HG03558 (cell line): Measurements from ENCODE around the gene OBP2B.
"Not testable (repeated sequence)": the region's sequence is repeated elsewhere in the genome, so short reads cannot be mapped to it uniquely, and the experiment has no call there.

Source experiments
- ATAC-seq: cut with Tn5 transposase; IDR thresholded peaks from one replicate; pipeline ENCODE4 v1.9.1; 2021; ENCODE audit warnings: moderate number of reproducible peaks; ENCODE audit not compliant: unreplicated experiment; ENCODE audit errors: extremely low read depth

OBP2B gene, protein sequence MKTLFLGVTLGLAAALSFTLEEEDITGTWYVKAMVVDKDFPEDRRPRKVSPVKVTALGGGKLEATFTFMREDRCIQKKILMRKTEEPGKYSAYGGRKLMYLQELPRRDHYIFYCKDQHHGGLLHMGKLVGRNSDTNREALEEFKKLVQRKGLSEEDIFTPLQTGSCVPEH

DNA sequence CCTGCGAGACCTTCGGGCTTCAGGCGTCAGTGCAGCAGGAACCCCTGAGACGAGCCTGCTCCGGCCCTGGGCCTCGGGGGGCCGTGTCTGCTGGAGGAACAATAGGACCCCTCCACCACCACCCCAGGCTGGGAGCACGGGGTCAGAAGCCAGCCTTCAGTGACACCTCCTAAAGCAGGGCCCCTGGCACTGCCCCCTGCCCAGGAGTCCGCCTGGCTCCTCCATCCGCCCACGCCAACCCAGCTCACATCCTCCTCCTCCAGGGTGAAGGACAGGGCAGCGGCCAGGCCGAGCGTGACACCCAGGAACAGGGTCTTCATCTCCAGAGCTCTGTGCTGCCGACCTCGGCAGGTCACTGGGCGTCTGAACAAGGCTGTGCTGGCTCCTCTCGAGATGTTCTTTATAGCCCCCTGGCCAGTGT lies at the start of gene OBP2B:
Gene OBP2B, minus strand, starts transcription at position 371 of the 421 bp plus-strand sequence. Its CDS starts 51 bp downstream, at position 320.
- ATAC-seq: not testable (repeated sequence)

DNA sequence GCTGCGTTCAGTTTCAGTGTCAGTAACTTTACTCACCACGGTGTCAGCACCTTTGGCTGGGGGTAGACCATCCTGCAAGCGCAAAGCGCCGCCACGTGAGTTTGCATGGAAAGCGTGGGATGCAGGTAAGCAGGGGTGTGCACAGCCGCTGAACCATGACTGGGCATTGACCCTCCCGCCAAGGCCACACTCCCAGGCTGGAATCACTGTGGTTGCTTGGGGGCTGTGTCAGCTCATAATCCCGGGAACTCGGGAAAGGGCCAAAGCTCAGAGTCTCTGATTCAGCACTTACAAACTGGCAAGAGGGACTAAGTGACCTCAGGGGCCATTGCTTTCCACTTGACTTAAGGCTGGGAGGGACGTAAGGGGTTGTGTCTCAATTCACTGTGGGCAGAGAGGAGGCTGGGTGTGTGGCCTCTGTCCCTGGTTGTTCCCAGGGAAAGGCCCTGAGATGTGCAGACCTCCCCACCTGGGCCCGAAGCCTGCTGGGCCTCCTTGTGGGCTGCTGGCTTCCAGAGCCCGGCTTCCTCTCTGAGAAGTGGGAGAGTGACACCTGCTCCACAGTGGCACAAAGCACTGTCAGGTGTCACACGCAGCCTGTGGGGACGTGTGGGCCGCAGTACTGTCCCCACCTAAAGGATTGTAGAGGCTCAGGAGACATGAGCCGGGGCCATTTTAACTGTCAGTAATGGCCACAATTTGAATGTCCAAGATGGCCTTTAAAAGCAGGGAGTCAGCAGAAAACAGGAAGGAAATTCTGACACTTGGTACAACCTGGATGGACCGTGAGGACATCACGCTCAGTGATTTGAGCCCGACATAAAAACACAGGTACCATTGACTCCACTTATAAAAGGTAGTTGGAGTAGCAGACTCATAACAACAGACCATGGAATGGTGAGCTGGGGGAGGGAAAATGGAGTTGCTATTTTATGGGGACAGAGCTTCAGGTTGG lies 49.3 kb upstream of the OBP2B start:
- no peak for ATAC-seq

DNA sequence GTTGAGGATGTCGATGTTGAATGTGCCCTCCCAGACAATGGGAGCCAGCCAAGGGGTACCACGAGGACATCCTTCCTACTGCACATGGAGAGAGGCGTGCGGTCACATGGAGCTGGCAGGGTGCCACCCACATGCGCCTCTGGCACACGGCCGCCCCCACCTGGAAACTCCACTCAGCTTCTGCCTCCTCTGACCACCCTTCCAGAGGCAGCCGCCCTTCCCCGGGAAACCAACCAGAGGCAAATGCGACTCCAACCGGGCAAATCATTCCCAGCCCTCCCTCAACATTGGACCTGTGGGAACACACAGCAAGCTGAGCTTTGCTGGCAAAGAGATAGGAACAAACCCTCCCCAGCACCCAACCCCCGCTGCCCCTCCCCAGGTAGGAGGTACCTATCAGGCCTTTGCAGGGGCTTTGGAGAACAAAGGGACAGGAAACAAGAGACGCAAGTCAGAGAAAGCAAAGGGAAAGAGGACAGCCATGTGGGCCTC lies 48.5 kb upstream of the OBP2B start:
- no peak for ATAC-seq

DNA sequence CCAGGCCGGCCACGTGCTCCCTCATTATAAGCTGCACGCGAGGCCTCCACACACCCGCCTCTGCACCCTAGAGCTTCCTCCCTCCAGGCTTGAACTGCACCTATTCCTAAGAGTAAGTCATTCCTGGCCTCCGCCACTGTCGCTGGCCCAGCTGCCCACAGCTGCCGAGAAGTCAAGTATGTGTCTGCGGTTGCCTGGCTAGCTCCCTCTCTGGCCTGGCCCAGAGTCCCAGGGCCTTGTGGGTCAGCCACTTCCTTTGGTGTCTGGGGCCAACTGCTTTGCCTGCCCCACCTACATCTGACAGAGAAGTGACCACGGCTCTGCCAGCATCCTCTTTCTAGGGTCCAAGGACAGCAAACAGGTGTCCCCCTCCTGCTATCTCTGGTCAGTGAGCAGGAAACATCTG lies 47.6 kb upstream of the OBP2B start:
- ATAC-seq: no peak

DNA sequence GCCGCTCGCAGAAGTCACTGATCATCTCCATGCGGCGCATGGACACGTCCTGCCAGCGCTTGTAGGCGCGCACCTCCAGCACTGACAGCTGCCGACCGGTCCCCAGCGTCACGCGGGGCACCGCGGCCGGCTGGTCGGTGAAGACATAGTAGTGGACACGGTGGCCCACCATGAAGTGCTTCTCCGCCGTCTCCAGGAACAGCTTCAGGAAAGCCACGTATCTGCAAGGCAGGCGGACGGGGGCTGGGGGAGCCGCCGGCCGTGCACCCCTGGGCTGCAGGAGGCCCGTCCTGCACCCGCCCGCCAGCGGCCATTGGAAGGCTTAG lies 47.0 kb upstream of the OBP2B start:
- ATAC-seq: no peak

DNA sequence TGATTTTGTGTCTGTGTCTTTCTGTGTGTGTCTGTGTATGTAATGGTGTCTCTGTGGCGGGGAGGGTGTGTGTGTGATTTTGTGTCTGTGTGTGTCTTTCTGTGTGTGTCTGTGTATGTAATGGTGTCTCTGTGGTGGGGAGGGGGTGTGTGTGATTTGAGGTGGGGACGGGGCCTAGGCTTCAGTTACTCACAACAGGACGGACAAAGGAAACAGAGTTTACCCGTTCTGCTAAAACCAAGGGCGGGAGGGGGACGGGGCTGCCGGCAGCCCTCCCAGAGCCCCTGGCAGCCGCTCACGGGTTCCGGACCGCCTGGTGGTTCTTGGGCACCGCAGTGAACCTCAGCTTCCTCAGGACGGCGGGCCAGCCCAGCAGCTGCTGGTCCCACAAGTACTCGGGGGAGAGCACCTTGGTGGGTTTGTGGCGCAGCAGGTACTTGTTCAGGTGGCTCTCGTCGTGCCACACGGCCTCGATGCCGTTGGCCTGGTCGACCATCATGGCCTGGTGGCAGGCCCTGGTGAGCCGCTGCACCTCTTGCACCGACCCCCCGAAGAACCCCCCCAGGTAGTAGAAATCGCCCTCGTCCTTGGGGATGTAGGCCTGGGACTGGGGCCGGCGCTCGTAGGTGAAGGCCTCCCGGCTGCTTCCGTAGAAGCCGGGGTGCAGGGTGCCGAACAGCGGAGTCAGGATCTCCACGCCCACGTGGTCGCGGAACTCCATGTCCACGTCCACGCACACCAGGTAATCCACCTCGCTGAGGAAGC lies 46.5 kb upstream of the OBP2B start:
- ATAC-seq: no peak

DNA sequence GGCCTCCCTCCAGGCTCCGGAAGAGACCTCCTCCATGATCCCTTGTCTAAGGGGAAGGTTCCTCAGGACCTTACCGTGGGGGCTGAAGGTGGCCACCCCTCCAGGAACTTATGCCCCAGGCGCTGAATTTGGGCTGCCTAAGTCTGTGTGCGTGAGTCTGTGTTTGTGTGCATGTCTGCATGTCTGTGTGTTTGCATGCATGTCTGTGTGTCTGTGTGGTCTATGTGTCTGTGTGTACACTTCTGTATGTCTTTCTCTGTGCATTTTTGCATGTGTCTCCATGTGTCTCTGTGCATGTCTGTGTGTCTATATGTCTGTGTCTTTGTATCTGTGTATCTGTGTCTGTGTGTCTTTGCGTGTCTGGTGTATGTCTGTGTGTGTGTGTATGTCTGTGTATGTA lies 45.4 kb upstream of the OBP2B start:
- ATAC-seq: no peak

DNA sequence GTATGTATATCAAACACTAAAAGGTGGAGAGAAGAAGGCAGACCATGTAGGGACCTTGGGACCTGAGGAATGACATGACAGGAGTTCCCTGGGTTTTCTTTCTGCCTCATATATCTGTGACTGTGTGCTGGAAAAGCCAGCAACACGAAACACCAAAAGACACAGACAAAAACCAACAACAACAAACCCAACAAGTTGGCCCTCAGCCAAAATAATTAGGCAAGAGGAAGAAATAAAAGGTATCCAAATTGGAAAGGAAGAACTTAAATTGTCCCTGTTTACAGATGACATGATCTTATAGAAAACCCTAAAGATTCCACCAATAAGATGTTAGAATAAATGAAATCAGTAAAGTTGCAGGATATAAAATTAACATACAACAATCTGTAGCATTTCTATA lies 44.2 kb upstream of the OBP2B start:
- ATAC-seq: no peak

DNA sequence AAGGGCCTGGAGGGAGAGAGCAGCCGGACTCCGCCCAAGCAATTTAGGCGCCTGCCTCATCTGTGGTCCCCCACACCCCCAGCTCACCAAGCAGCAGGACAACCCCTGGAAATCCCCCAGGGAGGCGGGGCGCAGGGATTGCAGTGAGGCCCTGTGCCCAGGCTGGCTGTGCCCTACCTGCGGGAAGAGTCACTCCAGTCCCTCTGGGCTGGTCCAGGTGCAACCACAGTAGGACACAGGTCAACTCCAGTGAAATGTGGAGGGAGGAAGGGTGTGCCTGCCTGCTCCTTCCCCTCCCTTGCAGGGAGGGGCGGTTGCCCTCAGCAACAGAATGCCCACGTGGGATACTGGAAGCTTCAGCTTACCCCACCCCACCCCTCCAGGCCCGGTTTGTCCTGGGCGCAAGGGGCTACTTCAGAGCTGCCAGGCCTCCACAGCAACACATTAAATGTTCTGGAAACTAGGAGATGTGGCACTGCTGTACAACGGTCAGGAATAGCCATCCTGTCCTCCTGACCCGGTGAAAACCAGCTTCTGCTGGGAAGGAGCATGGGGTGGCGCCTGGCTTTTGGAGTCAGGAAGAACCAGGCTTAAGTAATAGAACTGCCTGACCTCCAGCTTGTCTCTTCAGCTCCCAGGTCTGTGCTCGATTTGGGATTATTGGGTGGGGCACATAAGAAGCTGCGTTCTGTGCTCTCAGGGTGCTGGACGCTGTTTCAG lies 43.4 kb upstream of the OBP2B start:
- no peak for ATAC-seq

DNA sequence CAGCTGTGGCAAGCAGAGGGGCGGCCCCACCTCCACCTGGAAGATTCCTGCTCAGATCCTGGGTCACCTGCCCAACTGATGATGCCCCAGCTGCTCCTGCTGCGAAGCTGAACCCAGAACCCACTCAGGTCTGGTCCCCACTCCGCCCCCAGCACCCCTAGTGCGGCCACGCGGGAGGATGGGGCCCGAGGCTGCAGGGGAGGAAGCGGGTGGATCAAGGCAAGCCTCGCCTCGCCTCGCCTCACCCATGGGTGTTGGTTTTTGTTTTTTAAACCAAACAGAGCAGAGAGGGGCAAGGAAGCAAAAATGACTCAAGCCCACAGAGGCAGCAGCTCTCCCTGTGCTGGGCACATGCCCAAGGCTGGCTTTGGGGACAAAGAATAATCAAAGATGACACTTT lies 42.7 kb upstream of the OBP2B start:
- ATAC-seq: no peak

DNA sequence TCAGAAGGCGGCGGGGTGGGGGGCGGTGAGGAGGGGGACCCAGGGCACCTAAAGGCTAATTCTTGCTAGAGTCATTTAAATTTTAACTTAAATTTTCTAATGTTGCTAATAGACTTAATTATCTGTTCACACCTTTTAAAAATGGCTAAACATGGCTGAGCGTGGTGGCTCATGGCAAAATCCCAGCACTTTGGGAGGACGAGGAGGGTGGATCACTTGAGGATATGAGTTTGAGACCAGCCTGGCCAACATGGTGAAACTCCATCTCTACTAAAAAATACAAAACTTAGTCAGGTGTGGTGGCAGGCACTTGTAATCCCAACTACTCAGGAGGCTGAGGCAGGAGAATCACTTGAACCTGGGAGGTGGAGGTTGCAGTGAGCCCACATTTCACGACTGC lies 42.2 kb upstream of the OBP2B start:
- not testable (repeated sequence) for ATAC-seq

DNA sequence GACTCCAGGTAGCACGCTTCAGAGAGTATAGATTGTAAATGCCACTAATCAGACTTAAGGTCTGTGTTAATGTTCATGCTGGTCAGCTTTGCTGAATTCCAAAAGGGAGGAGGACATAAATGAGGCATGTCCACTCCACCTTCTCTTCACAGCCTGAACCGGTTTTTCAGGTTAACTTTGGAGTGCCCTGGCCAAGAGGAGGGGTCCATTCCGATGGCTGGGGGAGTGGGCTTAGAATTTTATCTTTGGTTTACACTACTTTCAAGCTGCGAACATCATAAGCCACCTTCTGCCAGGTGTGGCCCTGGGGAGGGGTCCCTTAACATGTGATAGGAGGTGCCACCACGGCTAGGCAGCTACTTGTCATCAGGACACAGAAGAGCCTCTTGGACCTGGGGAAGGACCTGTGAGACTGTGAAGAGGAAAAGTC lies 41.7 kb upstream of the OBP2B start:
- no peak for ATAC-seq

DNA sequence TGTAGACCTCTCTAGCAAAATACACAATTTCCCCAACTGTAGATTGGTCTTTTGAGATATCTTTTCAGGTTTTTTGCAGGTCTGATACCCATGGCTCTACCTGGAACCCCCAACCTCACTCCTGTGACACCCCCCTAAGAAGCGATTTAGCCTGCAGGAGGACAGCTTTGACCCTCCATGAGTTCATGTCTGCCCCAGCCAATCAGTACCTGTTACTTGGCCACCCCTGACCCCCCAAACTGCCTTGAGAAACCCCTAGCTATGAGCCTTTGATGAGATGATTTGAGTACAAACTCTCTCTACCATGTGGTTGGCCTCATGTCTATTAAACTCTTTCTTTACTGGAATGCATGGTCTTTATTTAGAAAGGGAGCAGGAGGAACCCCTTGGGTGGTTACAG lies 40.3 kb upstream of the OBP2B start:
- ATAC-seq: no peak

DNA sequence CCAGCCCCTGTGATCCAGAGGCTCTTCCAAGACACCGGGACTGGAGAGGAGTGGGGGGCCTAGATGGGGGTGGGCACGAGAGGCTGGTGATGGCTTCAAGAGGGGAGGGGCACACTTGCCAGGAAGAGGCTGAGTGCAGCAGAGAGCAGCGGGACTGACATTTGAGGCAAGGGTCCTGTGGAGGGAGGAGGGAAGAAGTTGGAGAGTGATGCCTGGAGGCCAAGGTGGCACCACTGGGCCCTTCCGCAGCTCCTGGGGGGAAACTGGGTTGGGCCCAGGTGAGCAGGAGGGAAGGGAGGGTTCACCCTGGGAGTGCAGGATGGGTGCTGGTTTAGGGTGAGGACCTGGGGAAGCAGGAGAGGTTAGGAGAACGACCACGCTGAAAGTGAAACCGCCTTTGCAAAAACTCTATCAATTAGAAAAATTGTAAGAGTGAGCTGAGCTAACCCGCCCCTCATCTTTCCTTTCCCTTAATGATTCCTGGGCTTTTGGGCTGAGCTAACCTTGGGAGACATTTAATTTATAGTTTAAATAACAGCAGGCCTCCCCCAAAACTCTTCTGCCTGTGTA lies 39.8 kb upstream of the OBP2B start:
- ATAC-seq: no peak

DNA sequence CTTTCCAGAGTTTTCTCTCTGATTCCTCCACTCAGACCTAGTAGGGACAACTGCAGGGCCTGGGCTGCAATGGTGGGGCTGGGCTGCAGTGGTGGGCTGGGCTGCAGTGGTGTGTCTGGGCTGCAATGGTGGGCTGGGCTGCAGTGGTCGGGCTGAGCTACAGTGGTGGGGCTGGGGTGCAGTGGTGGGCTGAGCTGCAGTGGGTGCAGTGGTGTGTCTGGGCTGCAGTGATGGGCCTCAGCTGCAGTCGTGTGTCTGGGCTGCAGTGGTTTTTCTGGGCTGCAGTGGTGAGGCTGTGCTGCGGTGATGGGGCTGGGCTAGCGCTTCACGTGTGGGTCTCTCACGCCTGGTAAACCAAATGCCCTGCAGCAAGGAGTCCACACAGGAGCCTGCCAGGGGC lies 38.6 kb upstream of the OBP2B start:
- ATAC-seq: no peak

DNA sequence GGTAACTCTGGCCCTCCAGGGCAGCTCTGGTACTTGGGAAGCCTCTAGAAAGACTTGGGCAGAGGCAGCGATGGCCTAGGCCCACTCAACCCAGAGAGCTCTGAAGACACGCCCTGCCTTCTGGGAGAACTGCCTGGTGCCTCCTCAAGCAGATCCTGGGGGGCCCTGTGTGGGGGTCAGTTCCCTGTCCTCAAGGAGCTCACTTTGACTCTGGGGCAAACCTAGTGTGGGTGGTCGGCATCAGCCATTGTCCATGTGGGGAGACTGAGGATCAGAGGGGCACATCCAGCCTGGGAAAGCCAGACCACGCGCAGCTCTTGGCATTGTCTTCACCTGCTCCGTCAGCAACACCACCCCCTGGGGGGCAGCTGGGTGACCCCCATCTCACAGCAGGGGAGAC lies 37.9 kb upstream of the OBP2B start:
- no peak for ATAC-seq

DNA sequence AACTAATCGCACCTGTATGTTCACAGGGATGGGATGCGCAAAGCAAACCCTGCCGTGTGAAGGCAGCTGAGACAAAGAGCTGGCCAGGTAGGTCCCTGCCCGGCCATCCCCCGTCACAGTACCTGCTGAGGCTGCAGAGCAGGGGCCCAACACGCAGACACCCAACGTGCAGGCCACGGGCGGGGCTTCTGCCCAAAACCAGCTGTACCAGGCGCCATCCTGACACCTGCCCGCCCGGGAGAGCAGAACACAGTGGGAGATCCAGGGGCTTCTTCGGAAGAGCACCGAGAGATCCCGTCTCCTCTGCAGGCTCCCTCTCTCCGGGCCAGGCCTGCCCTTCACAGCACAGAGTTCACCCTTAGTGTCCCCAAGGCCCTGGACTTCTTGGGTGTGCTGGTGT lies 37.5 kb upstream of the OBP2B start:
- ATAC-seq: no peak

DNA sequence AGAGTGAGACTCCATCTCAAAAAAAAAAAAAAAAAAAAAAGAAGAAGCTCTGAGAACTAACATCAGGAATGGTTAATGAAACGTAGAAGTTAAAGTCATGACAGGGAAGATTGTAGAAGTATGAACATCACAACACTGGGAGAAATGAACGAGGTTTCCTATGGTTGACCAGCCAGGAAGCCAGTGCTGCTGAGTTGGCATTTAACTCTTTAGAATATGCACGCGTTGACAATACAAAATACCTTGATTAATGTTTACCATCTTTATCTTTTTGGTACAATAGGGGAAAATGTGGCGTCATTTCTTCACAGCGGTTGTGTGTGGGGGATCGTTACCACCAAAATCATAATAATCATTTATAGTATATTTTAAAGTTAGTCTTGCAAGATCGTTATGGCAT lies 33.9 kb upstream of the OBP2B start:
- no peak for ATAC-seq

DNA sequence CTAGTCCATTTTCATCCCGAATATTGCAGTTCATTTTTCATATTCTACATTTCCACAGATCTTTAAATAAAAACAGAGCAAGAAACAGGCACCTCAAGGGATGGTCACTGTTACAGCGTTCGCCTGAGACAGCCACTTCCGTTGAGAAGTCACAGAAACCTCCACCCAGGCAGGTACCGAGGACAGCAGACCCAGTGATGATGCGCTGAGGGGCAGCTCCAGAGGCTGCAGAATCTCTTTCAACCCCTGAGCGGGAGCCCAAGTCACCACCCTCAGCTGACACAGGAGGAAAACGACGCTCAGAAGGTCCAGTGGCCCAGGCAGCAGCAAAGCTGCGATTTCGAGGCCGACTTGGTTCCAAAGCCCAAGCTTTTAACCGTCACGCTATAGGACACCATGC lies 33.2 kb upstream of the OBP2B start:
- no peak for ATAC-seq

DNA sequence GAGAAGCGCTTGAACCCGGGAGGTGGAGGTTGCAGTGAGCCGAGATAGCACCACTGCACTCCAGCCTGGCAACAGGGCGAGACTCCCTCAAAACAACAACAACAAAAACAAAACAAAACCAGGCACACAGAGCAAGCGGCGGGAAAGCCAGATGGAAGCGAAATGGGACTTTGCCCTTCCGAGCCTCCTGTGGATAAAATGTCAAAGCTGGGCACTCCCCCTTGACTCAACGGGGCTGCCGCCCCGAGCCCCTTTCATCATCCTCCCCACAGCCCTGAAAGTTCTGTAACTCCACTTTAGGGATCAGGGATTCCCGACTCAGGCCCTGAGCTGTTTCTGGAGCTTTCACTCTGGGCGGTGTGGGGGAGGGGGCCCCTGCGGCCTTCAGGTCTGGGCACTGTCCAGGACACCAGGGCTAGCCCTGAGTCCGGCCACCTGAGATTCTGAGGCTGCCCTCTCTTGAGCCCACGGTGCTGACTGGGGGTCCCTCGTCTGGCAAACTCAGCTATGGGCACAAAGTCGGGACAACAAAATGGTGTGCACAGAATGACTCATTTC lies 30.6 kb upstream of the OBP2B start:
- ATAC-seq: no peak
